GM12801 (cell line): Measurements from ENCODE around the gene ISOC2.

ENCODE experiments used
- TF ChIP-seq, protein P1 (sequence below): IDR thresholded peaks from one replicate; pipeline ENCODE4 v1.5.1; 2011; ENCODE audit warnings: control low read depth; ENCODE audit not compliant: insufficient read length; ENCODE audit errors: extremely low read depth

The ISOC2 gene

GRCh38 chr19:55482967-55483705, 21.7 kb upstream of the ISOC2 start:
- TF ChIP-seq, protein P1, sequence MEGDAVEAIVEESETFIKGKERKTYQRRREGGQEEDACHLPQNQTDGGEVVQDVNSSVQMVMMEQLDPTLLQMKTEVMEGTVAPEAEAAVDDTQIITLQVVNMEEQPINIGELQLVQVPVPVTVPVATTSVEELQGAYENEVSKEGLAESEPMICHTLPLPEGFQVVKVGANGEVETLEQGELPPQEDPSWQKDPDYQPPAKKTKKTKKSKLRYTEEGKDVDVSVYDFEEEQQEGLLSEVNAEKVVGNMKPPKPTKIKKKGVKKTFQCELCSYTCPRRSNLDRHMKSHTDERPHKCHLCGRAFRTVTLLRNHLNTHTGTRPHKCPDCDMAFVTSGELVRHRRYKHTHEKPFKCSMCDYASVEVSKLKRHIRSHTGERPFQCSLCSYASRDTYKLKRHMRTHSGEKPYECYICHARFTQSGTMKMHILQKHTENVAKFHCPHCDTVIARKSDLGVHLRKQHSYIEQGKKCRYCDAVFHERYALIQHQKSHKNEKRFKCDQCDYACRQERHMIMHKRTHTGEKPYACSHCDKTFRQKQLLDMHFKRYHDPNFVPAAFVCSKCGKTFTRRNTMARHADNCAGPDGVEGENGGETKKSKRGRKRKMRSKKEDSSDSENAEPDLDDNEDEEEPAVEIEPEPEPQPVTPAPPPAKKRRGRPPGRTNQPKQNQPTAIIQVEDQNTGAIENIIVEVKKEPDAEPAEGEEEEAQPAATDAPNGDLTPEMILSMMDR, result no peak

DNA sequence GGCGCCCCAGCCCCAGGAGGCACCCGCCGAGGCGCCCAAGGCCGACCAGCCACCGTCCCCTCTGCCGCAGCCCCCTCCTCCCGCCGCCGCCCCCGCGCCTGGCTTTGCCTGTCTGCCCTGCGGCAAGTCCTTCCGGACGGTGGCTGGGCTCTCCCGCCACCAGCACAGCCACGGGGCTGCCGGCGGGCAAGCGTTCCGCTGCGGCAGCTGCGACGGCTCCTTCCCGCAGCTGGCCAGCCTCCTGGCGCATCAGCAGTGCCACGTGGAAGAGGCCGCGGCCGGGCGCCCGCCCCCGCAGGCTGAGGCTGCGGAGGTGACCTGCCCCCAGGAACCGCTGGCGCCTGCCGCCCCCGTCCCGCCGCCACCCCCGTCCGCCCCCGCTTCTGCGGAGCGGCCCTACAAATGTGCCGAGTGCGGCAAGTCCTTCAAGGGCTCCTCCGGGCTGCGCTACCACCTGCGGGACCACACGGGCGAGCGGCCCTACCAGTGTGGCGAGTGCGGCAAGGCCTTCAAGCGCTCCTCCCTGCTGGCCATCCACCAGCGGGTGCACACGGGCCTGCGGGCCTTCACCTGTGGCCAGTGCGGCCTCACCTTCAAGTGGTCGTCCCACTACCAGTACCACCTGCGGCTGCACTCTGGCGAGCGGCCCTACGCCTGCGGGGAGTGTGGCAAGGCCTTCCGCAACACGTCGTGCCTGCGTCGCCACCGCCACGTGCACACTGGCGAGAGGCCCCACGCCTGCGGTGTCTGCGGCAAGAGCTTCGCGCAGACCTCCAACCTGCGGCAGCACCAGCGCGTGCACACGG, 20.9 kb upstream of the ISOC2 start:
- TF ChIP-seq, protein P1, result no peak

GRCh38 chr19:55481794-55482155, 20.3 kb upstream of the ISOC2 start:
- TF ChIP-seq, protein P1, result no peak

GRCh38 chr19:55481148-55481793, 19.8 kb upstream of the ISOC2 start:
- TF ChIP-seq, protein P1, result no peak

- TF ChIP-seq, protein P1, result no peak
These were observed 18.2 kb upstream of the ISOC2 start for GRCh38 chr19:55479451-55480230.

DNA sequence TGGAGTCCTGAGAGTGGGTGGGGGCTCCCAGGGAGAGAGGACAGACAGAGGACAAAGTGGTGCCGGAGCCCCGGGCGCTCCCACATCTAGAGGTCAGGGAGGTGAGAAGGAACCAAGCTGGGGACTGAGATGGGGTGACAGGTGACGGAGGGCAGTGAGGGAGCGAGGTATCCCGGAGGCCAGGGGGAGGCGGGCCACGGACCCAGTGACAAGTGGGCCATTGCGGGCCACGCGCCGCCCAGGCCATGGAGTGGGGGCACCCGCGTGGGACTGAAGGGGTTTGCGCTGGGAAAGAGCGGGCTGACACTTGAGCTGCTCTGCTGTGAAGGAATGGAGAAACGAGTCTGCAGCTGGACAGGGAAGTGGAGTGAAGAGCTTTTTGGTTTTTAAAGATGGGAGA, 17.6 kb upstream of the ISOC2 start:
- TF ChIP-seq, protein P1, result no peak

- TF ChIP-seq, protein P1, result no peak
These were observed 16.9 kb upstream of the ISOC2 start for GRCh38 chr19:55478364-55478763.
